ENCODE measurements around the gene ANKRD52.

The ANKRD52 gene

GRCh38 chr12:56192582-56192981 lies 65.6 kb downstream of the ANKRD52 start:
- H3K79me2 ChIP-seq (ENCODE audit: control insufficient read depth, low read length) = peaks cover 17% of the 10 kb centered on the region
- H3K4me3 ChIP-seq (ENCODE audit: low read length) = no peak overlapping the region
- H3K27ac ChIP-seq (ENCODE audit: low read depth, low read length) = no peak overlapping the region
- H3K4me1 ChIP-seq (ENCODE audit: control insufficient read depth, low read length) = peaks cover 34% of the 10 kb centered on the region
- H4K20me1 ChIP-seq (ENCODE audit: control insufficient read depth, insufficient read depth, low read depth, low read length) = peaks cover 8% of the 10 kb centered on the region; the same call in 1 of the 2 replicates
- H3K27me3 ChIP-seq (ENCODE audit: control insufficient read depth, low read length) = no peaks in the 10 kb centered on the region
- no peaks in the 10 kb centered on the region for H3K9me2 ChIP-seq (replicated peaks; ENCODE audit: control insufficient read depth, low read length)
- H3K9me3 ChIP-seq (ENCODE audit: control insufficient read depth, insufficient read depth, low read length) = no peaks in the 10 kb centered on the region
- no peak for TF ChIP-seq EZH2phosphoT487 (IDR thresholded peaks at IDR 0.05; ENCODE audit: borderline replicate concordance, low read length)
- TF ChIP-seq CTCF (IDR thresholded peaks at IDR 0.05; ENCODE audit: low read depth, low read length, poor library complexity, severe bottlenecking) = no peak
- H3K36me3 ChIP-seq (ENCODE audit: control insufficient read depth, low read length) = peaks cover 13% of the 10 kb centered on the region
- H3K4me2 ChIP-seq (ENCODE audit: low read length) = no peak overlapping the region
- peaks cover 17% of the 10 kb centered on the region for H3F3A ChIP-seq (ENCODE audit: control insufficient read depth, insufficient read depth)

- H3K27me3 ChIP-seq (ENCODE audit: control insufficient read depth, low read length) = no peaks in the 10 kb centered on the region
- peaks cover 42% of the 10 kb centered on the region for H3K4me1 ChIP-seq (ENCODE audit: control insufficient read depth, low read length)
- TF ChIP-seq EZH2phosphoT487 (IDR thresholded peaks at IDR 0.05; ENCODE audit: borderline replicate concordance, low read length) (no peak), CTCF (IDR thresholded peaks at IDR 0.05; ENCODE audit: low read depth, low read length, poor library complexity, severe bottlenecking) (no peak)
- H3F3A ChIP-seq (ENCODE audit: control insufficient read depth, insufficient read depth) = peaks cover 17% of the 10 kb centered on the region
- peak overlapping the region; percentile 85 for H3K4me2 ChIP-seq (ENCODE audit: low read length)
- no peaks in the 10 kb centered on the region for H3K9me2 ChIP-seq (replicated peaks; ENCODE audit: control insufficient read depth, low read length)
- peak overlapping the region; percentile 77 for H3K27ac ChIP-seq (ENCODE audit: low read depth, low read length)
- H3K79me2 ChIP-seq (ENCODE audit: control insufficient read depth, low read length) = peaks cover 35% of the 10 kb centered on the region
- peak overlapping the region; percentile 90 for H3K4me3 ChIP-seq (ENCODE audit: low read length)
- H3K9me3 ChIP-seq (ENCODE audit: control insufficient read depth, insufficient read depth, low read length) = no peaks in the 10 kb centered on the region
- peaks cover 8% of the 10 kb centered on the region; the same call in 1 of the 2 replicates for H4K20me1 ChIP-seq (ENCODE audit: control insufficient read depth, insufficient read depth, low read depth, low read length)
- H3K36me3 ChIP-seq (ENCODE audit: control insufficient read depth, low read length) = peaks cover 31% of the 10 kb centered on the region
Observed at GRCh38 chr12:56190695-56191155, 67.5 kb downstream of the ANKRD52 start.

- Histone ChIP-seq H3K9me2 (replicated peaks; ENCODE audit: control insufficient read depth, low read length) (no peaks in the 10 kb centered on the region), H3K27ac (ENCODE audit: low read depth, low read length) (peak overlapping the region; percentile 77), H3K36me3 (ENCODE audit: control insufficient read depth, low read length) (peaks cover 37% of the 10 kb centered on the region), H3K4me3 (ENCODE audit: low read length) (peak overlapping the region; percentile 90), H3K79me2 (ENCODE audit: control insufficient read depth, low read length) (peaks cover 37% of the 10 kb centered on the region), H3K9me3 (ENCODE audit: control insufficient read depth, insufficient read depth, low read length) (no peaks in the 10 kb centered on the region), H3K4me1 (ENCODE audit: control insufficient read depth, low read length) (peaks cover 42% of the 10 kb centered on the region), H3F3A (ENCODE audit: control insufficient read depth, insufficient read depth) (peaks cover 17% of the 10 kb centered on the region), H3K27me3 (ENCODE audit: control insufficient read depth, low read length) (no peaks in the 10 kb centered on the region), H3K4me2 (ENCODE audit: low read length) (peak overlapping the region; percentile 85), H4K20me1 (ENCODE audit: control insufficient read depth, insufficient read depth, low read depth, low read length) (peaks cover 8% of the 10 kb centered on the region; the same call in 1 of the 2 replicates)
- TF ChIP-seq CTCF (IDR thresholded peaks at IDR 0.05; ENCODE audit: low read depth, low read length, poor library complexity, severe bottlenecking) = peak; percentile 26
- no peak for TF ChIP-seq EZH2phosphoT487 (IDR thresholded peaks at IDR 0.05; ENCODE audit: borderline replicate concordance, low read length)
Observed at GRCh38 chr12:56189918-56190694, 68.1 kb downstream of the ANKRD52 start.

All from DOHH2 (cell line).